DND-41 (cell line): Measurements from ENCODE around the gene RAG1.

Source experiments
- ATAC-seq: fragments of 200-7000 bp; cut with Tn5 transposase; 3 replicates; pipeline ENCODE4 v1.9.1; 2021; ENCODE audit warnings: low read depth; ENCODE audit not compliant: insufficient read depth
- DNase-seq: peaks from one replicate; pipeline ENCODE4 v3.0.0-alpha.2; 2020
- H2AFZ ChIP-seq: 2 replicates; pipeline ENCODE4 v1.6.0; 2012; ENCODE audit warnings: low read depth, low read length
- H3K27ac ChIP-seq: 2 replicates; pipeline ENCODE4 v1.5.1; 2012; ENCODE audit warnings: low read length, inconsistent platforms
- H3K27me3 ChIP-seq: fragments of 200-600 bp; sonication (generic); 2 replicates; pipeline ENCODE4 v1.6.0; 2012; ENCODE audit warnings: low read length, mild to moderate bottlenecking, inconsistent platforms; ENCODE audit not compliant: insufficient read depth, poor library complexity
- H3K36me3 ChIP-seq: 2 replicates; pipeline ENCODE4 v1.5.1; 2012; ENCODE audit warnings: low read length, inconsistent platforms; ENCODE audit not compliant: insufficient read depth
- H3K4me1 ChIP-seq: 2 replicates; pipeline ENCODE4 v1.5.1; 2012; ENCODE audit warnings: mild to moderate bottlenecking, low read length; ENCODE audit not compliant: insufficient read depth
- H3K4me2 ChIP-seq: 2 replicates; pipeline ENCODE4 v1.6.0; 2012; ENCODE audit warnings: mild to moderate bottlenecking, moderate library complexity, low read length, inconsistent platforms; ENCODE audit not compliant: insufficient read depth
- H3K4me3 ChIP-seq, 2 experiments: fragments of 200-600 bp in 1 of 2; shearing (Covaris generic) in 1 of 2; 2 replicates each; pipeline ENCODE4 v1.5.1; 2012 to 2016; ENCODE audit warnings: inconsistent platforms in 2 of 2, low read length in 2 of 2, mild to moderate bottlenecking in 2 of 2, low read depth in 1 of 2, moderate library complexity in 1 of 2
- H3K79me2 ChIP-seq: 2 replicates; pipeline ENCODE4 v1.6.0; 2012; ENCODE audit warnings: low read length, inconsistent platforms; ENCODE audit not compliant: insufficient read depth
- H3K9ac ChIP-seq: 2 replicates; pipeline ENCODE4 v1.6.0; 2012; ENCODE audit warnings: low read depth, mild to moderate bottlenecking, inconsistent platforms, low read length, moderate library complexity
- H3K9me3 ChIP-seq: 2 replicates; pipeline ENCODE4 v1.5.1; 2012; ENCODE audit warnings: low read length, moderate library complexity, mild to moderate bottlenecking, inconsistent platforms; ENCODE audit not compliant: insufficient read depth, severe bottlenecking
- H4K20me1 ChIP-seq: 2 replicates; pipeline ENCODE4 v1.6.0; 2012; ENCODE audit warnings: low read length; ENCODE audit not compliant: insufficient read depth
- CTCF ChIP-seq: IDR thresholded peaks from 2 replicates; pipeline ENCODE4 v1.5.1; 2012; ENCODE audit warnings: borderline replicate concordance, low read length, moderate library complexity, mild to moderate bottlenecking; ENCODE audit not compliant: poor library complexity, severe bottlenecking; ENCODE audit errors: extremely low read depth
- EZH2 ChIP-seq: IDR thresholded peaks from 3 replicates; pipeline ENCODE4 v1.6.1; 2012; ENCODE audit warnings: borderline replicate concordance, low read depth, mild to moderate bottlenecking, moderate library complexity, low read length, inconsistent platforms; ENCODE audit not compliant: severe bottlenecking

RAG1 gene

GRCh38 chr11:36567694-36568093 is at the start of gene RAG1:
TSS of gene RAG1 (plus strand) at chr11:36568007. CDS start at chr11:36573305, 5,298 bp downstream.
- Histone ChIP-seq H3K27ac (peak within 1 kb of the TSS; percentile 92), H4K20me1 (peaks cover 25% of the 10 kb centered on the region), H3K4me1 (peaks cover 60% of the 10 kb centered on the region), H3K9ac (peak within 1 kb of the TSS; percentile 81), H3K79me2 (peaks cover 80% of the 10 kb centered on the region), H2AFZ (no peak within 1 kb of the TSS), H3K4me2 (peak within 1 kb of the TSS; percentile 73), H3K27me3 (no peaks in the 10 kb centered on the region), H3K9me3 (no peaks in the 10 kb centered on the region), H3K36me3 (peaks cover 46% of the 10 kb centered on the region), H3K4me3 (peak within 1 kb of the TSS; percentile 66 to 88)
- ATAC-seq (peak; percentile 75), DNase-seq (peak; percentile 96)
- TF ChIP-seq EZH2 (no peak), CTCF (no peak)

- Histone ChIP-seq H3K27ac (no peak overlapping the region), H4K20me1 (no peaks in the 10 kb centered on the region), H3K79me2 (no peaks in the 10 kb centered on the region), H3K27me3 (no peaks in the 10 kb centered on the region), H3K4me3 (no peak overlapping the region), H3K4me1 (no peaks in the 10 kb centered on the region), H3K9ac (no peak overlapping the region), H2AFZ (no peak overlapping the region), H3K9me3 (no peaks in the 10 kb centered on the region), H3K4me2 (no peak overlapping the region), H3K36me3 (no peaks in the 10 kb centered on the region)
- no peak for TF ChIP-seq EZH2
- TF ChIP-seq CTCF, result no peak
- ATAC-seq, result no peak
- DNase-seq, result no peak
Measured at GRCh38 chr11:36530840-36531239, 37.0 kb upstream of the RAG1 start.

GRCh38 chr11:36532941-36533601 is 34.7 kb upstream of the RAG1 start:
- no peak overlapping the region for H3K9ac ChIP-seq
- TF ChIP-seq EZH2, result no peak
- TF ChIP-seq CTCF, result no peak
- H3K4me2 ChIP-seq, result no peak overlapping the region
- H3K4me3 ChIP-seq, result no peak overlapping the region
- DNase-seq (no peak), ATAC-seq (no peak)
- H3K27ac ChIP-seq, result no peak overlapping the region
- no peaks in the 10 kb centered on the region for H3K9me3 ChIP-seq
- no peak overlapping the region for H2AFZ ChIP-seq
- H3K36me3 ChIP-seq, result no peaks in the 10 kb centered on the region
- H3K27me3 ChIP-seq, result no peaks in the 10 kb centered on the region
- H3K79me2 ChIP-seq, result no peaks in the 10 kb centered on the region
- no peaks in the 10 kb centered on the region for H4K20me1 ChIP-seq
- no peaks in the 10 kb centered on the region for H3K4me1 ChIP-seq
